A549 treated with AZD9567 at 1 μM for 4 hours (cell line): ENCODE measurements around the gene MYF6. TPM values are rescaled to one million over a fixed set of nuclear protein-coding genes. Genes with fewer than 3 reads are reported as not detected.

Source experiments
- total RNA-seq: library from RNA; stranded (reverse); fragments of 200-300 nt; extraction: Qiagen RNA extraction; gene quantifications from 5 replicates; pipeline ENCODE4 v1.2.3, GENCODE V29; 2022; ENCODE audit not compliant: insufficient read depth

The MYF6 gene
- not detected in 5 replicates for total RNA-seq

GRCh38 chr12:80707126-80707829 lies at the start of gene MYF6:
TSS of gene MYF6 (plus strand) at chr12:80707634. CDS start at chr12:80707720, 86 bp downstream.

GRCh38 chr12:80716696-80717469 lies 9.4 kb downstream of the MYF6 start, which contains the start of gene MYF5:
TSS of gene MYF5 (plus strand) at chr12:80716912. CDS start at chr12:80717064, 152 bp downstream.

Other genes starting within 250 kb of the MYF6 start
- not detected in 5 replicates for gene MYF5, start 9.3 kb downstream of the MYF6 start, total RNA-seq
- gene LIN7A, start 230.3 kb downstream of the MYF6 start, total RNA-seq, result 0.32 to 0.57 TPM (median 0.38 TPM) in 4 of 5 replicates, not detected in the other